ENCODE results near the gene TRAF3IP3. TPM values are rescaled to one million over a fixed set of nuclear protein-coding genes. Genes with fewer than 3 reads are reported as not detected.

Gene TRAF3IP3
- total RNA-seq, 1 donor from 2014 or later, result 384 TPM

- no peak overlapping the region for H3K27ac Mint-ChIP-seq
- H3K4me3 Mint-ChIP-seq, result no peak overlapping the region
- peaks cover 10% of the 10 kb centered on the region for H3K9me3 Mint-ChIP-seq
- peaks cover 11% of the 10 kb centered on the region for H3K27me3 Mint-ChIP-seq (ENCODE audit: insufficient read depth)
- peaks cover 2% of the 10 kb centered on the region for H3K36me3 Mint-ChIP-seq (ENCODE audit: low read depth)
- intact Hi-C loops (cut with micrococcal nuclease), result no loop called here
- no peak for DNase-seq (ENCODE audit: low spot score)
- no peaks in the 10 kb centered on the region for H3K4me1 Mint-ChIP-seq (ENCODE audit: low read depth)
These were observed 42.3 kb downstream of the TRAF3IP3 start for GRCh38 chr1:209797978-209798639.

GRCh38 chr1:209800984-209801834 lies 45.4 kb downstream of the TRAF3IP3 start:
- no peak for DNase-seq (ENCODE audit: low spot score)
- Mint-ChIP-seq H3K27ac (no peak overlapping the region), H3K36me3 (ENCODE audit: low read depth) (no peaks in the 10 kb centered on the region), H3K4me1 (ENCODE audit: low read depth) (peaks cover 8% of the 10 kb centered on the region), H3K4me3 (no peak overlapping the region), H3K9me3 (no peaks in the 10 kb centered on the region), H3K27me3 (ENCODE audit: insufficient read depth) (peaks cover 11% of the 10 kb centered on the region)
- intact Hi-C loops (cut with micrococcal nuclease), result no loop called here

- H3K27ac Mint-ChIP-seq, result no peak overlapping the region
- H3K9me3 Mint-ChIP-seq, result no peaks in the 10 kb centered on the region
- no peaks in the 10 kb centered on the region for H3K36me3 Mint-ChIP-seq (ENCODE audit: low read depth)
- intact Hi-C loops (cut with micrococcal nuclease), result no loop called here
- no peak for DNase-seq (ENCODE audit: low spot score)
- H3K27me3 Mint-ChIP-seq (ENCODE audit: insufficient read depth), result peaks cover 10% of the 10 kb centered on the region
- peaks cover 12% of the 10 kb centered on the region for H3K4me1 Mint-ChIP-seq (ENCODE audit: low read depth)
- H3K4me3 Mint-ChIP-seq, result no peak overlapping the region
These were observed 46.4 kb downstream of the TRAF3IP3 start for GRCh38 chr1:209802117-209802779.

- Mint-ChIP-seq H3K27ac (no peak overlapping the region), H3K4me3 (no peak overlapping the region), H3K4me1 (ENCODE audit: low read depth) (peaks cover 18% of the 10 kb centered on the region), H3K36me3 (ENCODE audit: low read depth) (no peaks in the 10 kb centered on the region), H3K9me3 (no peaks in the 10 kb centered on the region), H3K27me3 (ENCODE audit: insufficient read depth) (peaks cover 10% of the 10 kb centered on the region)
- intact Hi-C loops (cut with micrococcal nuclease), result no loop called here
- DNase-seq (ENCODE audit: low spot score), result no peak
These were observed 46.9 kb downstream of the TRAF3IP3 start for GRCh38 chr1:209802780-209803152.

GRCh38 chr1:209803568-209803967 lies 47.7 kb downstream of the TRAF3IP3 start:
- H3K4me3 Mint-ChIP-seq, result no peak overlapping the region
- peaks cover 7% of the 10 kb centered on the region for H3K27me3 Mint-ChIP-seq (ENCODE audit: insufficient read depth)
- H3K9me3 Mint-ChIP-seq, result no peaks in the 10 kb centered on the region
- H3K36me3 Mint-ChIP-seq (ENCODE audit: low read depth), result no peaks in the 10 kb centered on the region
- H3K4me1 Mint-ChIP-seq (ENCODE audit: low read depth), result peaks cover 18% of the 10 kb centered on the region
- DNase-seq (ENCODE audit: low spot score), result no peak
- H3K27ac Mint-ChIP-seq, result no peak overlapping the region
- intact Hi-C loops (cut with micrococcal nuclease), result no loop called here

GRCh38 chr1:209805341-209805781 lies 49.5 kb downstream of the TRAF3IP3 start:
- H3K9me3 Mint-ChIP-seq, result no peaks in the 10 kb centered on the region
- H3K4me3 Mint-ChIP-seq, result no peak overlapping the region
- DNase-seq (ENCODE audit: low spot score), result no peak
- intact Hi-C loops (cut with micrococcal nuclease), result no loop called here
- H3K36me3 Mint-ChIP-seq (ENCODE audit: low read depth), result no peaks in the 10 kb centered on the region
- H3K27ac Mint-ChIP-seq, result no peak overlapping the region
- H3K27me3 Mint-ChIP-seq (ENCODE audit: insufficient read depth), result peaks cover 7% of the 10 kb centered on the region
- peaks cover 18% of the 10 kb centered on the region for H3K4me1 Mint-ChIP-seq (ENCODE audit: low read depth)

GRCh38 chr1:209805875-209806760 lies 50.3 kb downstream of the TRAF3IP3 start, which contains the start of gene IRF6:
Gene IRF6, minus strand, starts transcription at chr1:209806142. Its CDS starts 4,729 bp downstream, at chr1:209801413.
- peaks cover 10% of the 10 kb centered on the region for H3K27me3 Mint-ChIP-seq (ENCODE audit: insufficient read depth)
- H3K9me3 Mint-ChIP-seq, result no peaks in the 10 kb centered on the region
- intact Hi-C loops (cut with micrococcal nuclease), result no loop called here
- H3K36me3 Mint-ChIP-seq (ENCODE audit: low read depth), result no peaks in the 10 kb centered on the region
- DNase-seq (ENCODE audit: low spot score), result no peak
- no peak within 1 kb of the TSS for H3K27ac Mint-ChIP-seq
- H3K4me3 Mint-ChIP-seq, result peak within 1 kb of the TSS; percentile 27
- peaks cover 18% of the 10 kb centered on the region for H3K4me1 Mint-ChIP-seq (ENCODE audit: low read depth)

GRCh38 chr1:209807509-209807908 lies 51.7 kb downstream of the TRAF3IP3 start:
- peaks cover 18% of the 10 kb centered on the region for H3K4me1 Mint-ChIP-seq (ENCODE audit: low read depth)
- peaks cover 4% of the 10 kb centered on the region for H3K27me3 Mint-ChIP-seq (ENCODE audit: insufficient read depth)
- no peak overlapping the region for H3K4me3 Mint-ChIP-seq
- intact Hi-C loops (cut with micrococcal nuclease), result no loop called here
- DNase-seq (ENCODE audit: low spot score), result no peak
- H3K9me3 Mint-ChIP-seq, result no peaks in the 10 kb centered on the region
- no peaks in the 10 kb centered on the region for H3K36me3 Mint-ChIP-seq (ENCODE audit: low read depth)
- no peak overlapping the region for H3K27ac Mint-ChIP-seq

GRCh38 chr1:209808059-209808581 lies 52.3 kb downstream of the TRAF3IP3 start:
- Mint-ChIP-seq H3K27me3 (ENCODE audit: insufficient read depth) (peaks cover 4% of the 10 kb centered on the region), H3K36me3 (ENCODE audit: low read depth) (no peaks in the 10 kb centered on the region), H3K9me3 (no peaks in the 10 kb centered on the region), H3K27ac (no peak overlapping the region), H3K4me3 (no peak overlapping the region), H3K4me1 (ENCODE audit: low read depth) (peaks cover 18% of the 10 kb centered on the region)
- no peak for DNase-seq (ENCODE audit: low spot score)
- intact Hi-C loops (cut with micrococcal nuclease), result no loop called here

GRCh38 chr1:209809611-209810010 lies 53.8 kb downstream of the TRAF3IP3 start:
- H3K4me1 Mint-ChIP-seq (ENCODE audit: low read depth), result peaks cover 18% of the 10 kb centered on the region
- peaks cover 4% of the 10 kb centered on the region for H3K27me3 Mint-ChIP-seq (ENCODE audit: insufficient read depth)
- DNase-seq (ENCODE audit: low spot score), result no peak
- no peak overlapping the region for H3K4me3 Mint-ChIP-seq
- H3K36me3 Mint-ChIP-seq (ENCODE audit: low read depth), result no peaks in the 10 kb centered on the region
- intact Hi-C loops (cut with micrococcal nuclease), result no loop called here
- H3K9me3 Mint-ChIP-seq, result no peaks in the 10 kb centered on the region
- no peak overlapping the region for H3K27ac Mint-ChIP-seq

- no peaks in the 10 kb centered on the region for H3K36me3 Mint-ChIP-seq (ENCODE audit: low read depth)
- peaks cover 4% of the 10 kb centered on the region for H3K27me3 Mint-ChIP-seq (ENCODE audit: insufficient read depth)
- no peak for DNase-seq (ENCODE audit: low spot score)
- H3K4me3 Mint-ChIP-seq, result no peak overlapping the region
- H3K27ac Mint-ChIP-seq, result no peak overlapping the region
- H3K4me1 Mint-ChIP-seq (ENCODE audit: low read depth), result peaks cover 20% of the 10 kb centered on the region
- H3K9me3 Mint-ChIP-seq, result no peaks in the 10 kb centered on the region
- intact Hi-C loops (cut with micrococcal nuclease), result no loop called here
These were observed 54.9 kb downstream of the TRAF3IP3 start for GRCh38 chr1:209810783-209811182.

GRCh38 chr1:209813902-209814301 lies 58.0 kb downstream of the TRAF3IP3 start:
- Mint-ChIP-seq H3K4me1 (ENCODE audit: low read depth) (peaks cover 13% of the 10 kb centered on the region), H3K9me3 (no peaks in the 10 kb centered on the region), H3K27ac (no peak overlapping the region)

More at GRCh38 chr1:209813902-209814301, 58.0 kb downstream of the TRAF3IP3 start:
- DNase-seq (ENCODE audit: low spot score), result no peak
- intact Hi-C loops (cut with micrococcal nuclease), result no loop called here
- Mint-ChIP-seq H3K36me3 (ENCODE audit: low read depth) (no peaks in the 10 kb centered on the region), H3K27me3 (ENCODE audit: insufficient read depth) (peaks cover 9% of the 10 kb centered on the region), H3K4me3 (no peak overlapping the region)

Data from activated T-helper 1 cell treated with anti-CD3 and anti-CD28 coated beads, Interleukin-12 subunit alpha, Interleukin-12 subunit beta, Interleukin-2, Interleukin-4 antibody, amounts not matched to agents 30 ng/mL and 10 ng/mL and 1 ng/mL, durations not matched to agents 14 hours and 24 hours and 36 hours (primary cell).